NCI-H2029 (cell line): Measurements from ENCODE around the gene METTL3.

ENCODE experiments used
- DNase-seq: peaks from one replicate; lab custom pipeline; 2025; lab: John Stamatoyannopoulos, UW

Gene METTL3

DNA sequence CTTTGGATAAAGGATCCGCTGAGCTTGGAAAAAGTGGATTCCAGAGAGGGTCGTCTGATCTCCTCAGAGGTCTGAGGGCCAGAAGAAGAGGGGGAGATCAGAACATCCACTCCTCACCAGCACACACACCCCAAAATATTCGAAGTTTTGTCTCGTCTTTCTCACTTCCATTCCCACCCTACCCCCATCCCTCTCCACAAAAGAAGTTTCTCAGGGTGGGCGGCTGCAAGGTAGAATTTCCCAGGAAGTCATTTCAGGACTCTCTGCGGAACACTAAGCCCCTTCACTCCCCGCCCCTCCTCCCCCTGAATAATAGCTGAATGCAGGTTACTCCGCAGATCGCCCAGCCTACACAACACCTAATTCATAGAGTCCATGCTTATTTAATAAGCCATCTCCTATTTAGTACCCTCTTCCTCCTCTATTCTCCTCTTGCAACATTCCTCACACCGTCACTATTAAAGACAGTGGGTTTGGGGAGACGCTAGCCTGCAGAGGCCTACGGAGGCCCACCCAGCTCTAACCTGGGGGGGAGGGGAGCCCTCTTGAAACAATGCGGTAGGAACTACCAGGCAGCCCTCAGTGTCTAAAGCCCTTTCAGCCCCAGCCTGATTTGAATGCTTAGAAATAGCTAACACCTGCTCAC is 15.7 kb upstream of the METTL3 start:
- peak; percentile 26 for DNase-seq

DNA sequence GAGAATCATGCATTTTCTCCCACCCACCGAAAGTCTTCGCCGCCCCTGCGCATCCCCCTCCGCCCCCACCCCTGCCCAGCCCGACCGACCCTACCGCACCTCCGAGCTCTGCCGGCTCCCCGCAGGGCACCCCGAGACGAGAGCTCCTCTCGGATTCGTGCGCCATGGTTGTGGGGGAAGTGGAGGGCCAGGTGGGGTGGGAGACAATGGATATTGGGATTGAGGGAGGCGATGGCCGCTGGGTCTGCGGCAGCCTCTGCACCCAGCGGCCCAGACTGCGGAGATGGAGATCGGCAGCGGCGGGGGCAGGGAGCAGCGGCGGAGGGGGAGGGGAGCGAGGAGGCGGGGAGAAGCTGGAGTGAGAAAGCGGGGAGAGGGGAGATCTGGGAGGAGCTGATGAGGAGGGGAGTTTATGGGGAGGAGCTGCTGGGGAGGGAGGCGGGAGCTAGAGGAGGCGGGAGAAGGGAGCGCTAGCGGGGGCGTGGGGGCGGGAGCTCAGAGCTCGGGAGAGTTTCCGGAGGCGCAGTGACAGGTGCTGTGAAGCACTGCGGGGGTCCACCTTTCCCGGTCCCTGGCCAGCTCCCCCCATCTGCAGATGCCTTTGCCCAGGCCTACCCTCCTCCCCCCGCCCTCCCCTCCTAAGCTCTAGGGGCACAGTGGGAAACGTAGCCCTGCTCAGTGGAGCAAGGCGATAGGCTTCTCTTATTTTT is 15.0 kb upstream of the METTL3 start, which contains the start of gene SALL2:
SALL2 (minus strand) TSS at position 385 of the 710 bp plus-strand sequence; CDS start at position 166, 219 bp downstream.
- peak; percentile 77 for DNase-seq

DNA sequence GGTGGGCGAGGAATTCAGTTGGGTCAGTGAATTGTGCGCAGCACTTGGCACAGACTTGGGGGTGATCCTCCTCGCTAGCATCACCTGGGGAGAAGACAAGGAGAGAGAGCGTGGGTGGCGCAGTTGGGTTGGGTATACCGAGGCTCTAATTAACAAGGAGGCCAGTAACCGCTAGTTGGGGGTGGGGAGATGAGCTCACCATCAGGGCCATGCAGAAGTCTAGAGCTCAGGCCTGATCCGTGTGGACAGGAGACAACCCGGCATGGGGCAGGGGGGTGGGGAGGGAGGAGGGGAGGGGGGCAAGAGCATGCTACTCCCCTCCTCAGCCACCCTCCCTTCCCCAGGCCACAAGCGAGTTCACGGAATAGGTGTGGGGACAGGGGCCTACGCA is 14.4 kb upstream of the METTL3 start:
- no peak for DNase-seq

DNA sequence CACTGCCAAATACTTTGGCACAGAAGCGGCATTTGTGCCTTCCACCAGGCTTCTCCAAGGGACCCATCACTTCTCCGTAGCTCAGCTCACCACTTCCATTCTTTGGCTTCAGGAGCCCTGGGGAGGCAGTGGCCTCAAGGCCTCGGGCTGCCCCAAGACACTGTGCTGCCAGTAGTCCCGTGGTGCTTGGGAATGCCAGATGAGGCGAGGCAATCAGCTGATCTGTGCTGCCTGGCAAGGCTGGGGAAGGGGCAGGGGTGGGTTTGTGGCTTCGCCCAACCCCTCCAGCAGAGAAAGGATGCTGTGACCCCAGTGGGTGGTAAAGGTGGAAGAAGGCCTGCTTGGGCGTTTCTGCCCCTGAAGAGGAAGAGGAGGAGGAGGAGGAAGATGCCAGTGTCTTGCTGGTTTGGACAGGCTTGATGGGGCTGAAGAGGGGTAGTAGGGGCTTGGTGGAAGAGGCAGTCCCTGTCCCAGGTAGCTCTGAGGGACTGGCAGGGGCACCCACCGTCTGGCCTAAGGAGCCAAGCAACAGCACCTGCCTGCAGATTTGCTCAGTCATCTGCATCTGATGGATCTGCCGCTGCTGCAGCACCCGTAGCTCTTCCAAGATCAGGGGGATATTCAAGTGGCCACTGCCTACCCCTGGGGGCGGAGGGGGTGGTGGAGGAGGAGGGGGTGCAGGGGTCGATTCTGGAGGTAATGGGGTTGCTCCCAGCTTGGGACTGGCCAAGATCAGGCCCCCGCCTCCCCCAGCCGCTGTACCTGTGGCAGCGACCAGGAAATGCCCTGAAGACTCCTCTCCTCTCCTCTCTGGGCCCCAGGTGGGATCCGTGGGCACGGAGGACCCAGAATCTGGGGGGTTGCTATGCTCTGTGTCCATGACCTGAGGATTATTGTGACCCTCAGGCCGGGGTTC is 13.7 kb upstream of the METTL3 start:
- DNase-seq: no peak

DNA sequence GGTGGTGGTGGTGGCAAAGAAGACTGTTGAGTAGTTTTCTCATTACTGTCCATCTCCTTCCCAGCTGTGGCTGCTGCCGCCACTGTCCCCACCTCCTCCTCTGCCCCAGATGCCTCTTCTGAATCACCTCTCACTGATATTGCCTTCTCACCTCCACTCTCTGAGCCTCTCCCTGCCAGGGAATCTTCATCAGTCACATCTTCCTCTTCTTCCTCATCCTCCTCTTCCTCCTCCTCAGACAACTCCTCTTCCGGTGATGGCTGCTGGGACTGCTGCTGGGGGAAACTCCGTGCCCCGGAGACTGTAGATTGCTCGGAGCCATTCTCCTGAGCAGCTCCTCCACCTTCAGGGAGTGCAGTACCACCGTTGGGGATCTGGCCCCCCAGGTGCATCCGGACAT is 12.1 kb upstream of the METTL3 start:
- no peak for DNase-seq

DNA sequence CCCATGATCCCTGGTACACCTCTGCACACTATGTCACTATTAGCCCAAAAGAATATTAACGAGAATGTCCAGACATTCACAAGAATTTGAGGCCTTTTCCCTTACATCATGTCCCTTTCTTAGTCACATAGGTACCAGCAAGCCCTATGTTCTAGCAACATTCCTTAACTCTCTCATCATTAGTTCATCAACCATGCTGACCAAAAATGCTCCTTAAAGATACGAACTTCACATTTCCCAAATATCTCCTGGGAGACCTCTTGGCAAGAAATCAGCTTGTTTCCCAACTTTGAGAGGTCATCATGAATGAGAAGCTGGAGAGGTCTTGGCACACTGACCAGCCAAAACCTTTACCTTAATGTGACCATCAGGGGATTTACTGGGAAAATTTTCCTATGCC is 10.4 kb upstream of the METTL3 start:
- DNase-seq: no peak

DNA sequence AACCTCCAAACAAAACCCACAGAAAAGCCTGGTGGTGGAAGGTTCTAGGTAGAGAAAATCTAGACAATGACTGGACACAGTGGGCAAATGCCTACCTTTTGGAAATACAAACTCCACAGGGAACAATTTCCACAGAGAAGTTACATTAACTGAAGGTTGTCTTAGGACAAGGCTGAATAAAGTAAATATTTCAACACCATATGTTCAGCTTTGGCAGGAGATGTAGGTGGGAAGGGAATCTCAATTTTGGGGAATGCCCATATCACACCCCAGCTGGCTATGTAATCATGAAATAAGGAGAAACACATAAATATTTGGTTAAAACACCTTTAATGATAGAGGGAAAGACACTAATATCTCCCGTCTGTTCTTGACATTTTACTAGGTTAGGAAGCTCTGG is 9.6 kb upstream of the METTL3 start:
- DNase-seq: no peak

DNA sequence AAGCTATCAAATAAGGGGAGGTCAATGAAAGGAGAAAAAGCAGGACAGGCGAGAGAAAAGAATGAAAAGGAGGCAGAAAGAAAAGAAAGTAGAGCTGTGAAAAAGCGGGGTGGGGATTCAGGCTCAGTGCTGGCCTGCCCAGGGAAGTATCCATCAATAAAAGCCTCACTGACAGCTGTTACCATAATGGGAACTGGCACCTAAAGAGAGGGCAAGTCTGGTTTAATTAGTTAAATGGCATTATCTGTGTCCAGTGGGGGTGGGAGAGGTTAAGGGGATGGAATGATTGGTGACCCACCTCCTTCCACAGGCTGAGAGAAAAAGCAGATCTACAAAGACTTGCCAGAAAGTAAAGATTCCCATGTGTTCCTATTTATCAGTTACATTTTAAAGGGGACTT is 7.6 kb upstream of the METTL3 start:
- no peak for DNase-seq

DNA sequence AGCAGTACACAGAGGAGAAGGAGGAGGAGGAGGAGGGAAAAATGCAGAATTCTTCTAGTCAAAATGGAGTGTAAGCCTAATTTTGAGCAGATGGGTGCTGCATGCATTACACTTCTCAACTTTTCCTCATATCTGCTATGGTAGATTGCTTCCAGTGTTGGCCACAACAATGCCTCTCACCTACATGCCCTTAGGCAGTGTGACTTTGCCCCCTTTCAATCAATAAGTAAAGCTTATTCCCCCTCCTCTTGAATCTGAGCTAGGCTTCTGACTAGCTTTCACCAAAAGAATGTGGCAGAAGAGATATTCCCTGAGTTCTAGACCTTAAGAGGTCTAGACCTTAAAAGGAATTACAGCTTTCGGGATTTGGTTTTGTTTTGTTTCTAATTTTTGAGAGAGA is 3.2 kb upstream of the METTL3 start:
- DNase-seq: no peak

DNA sequence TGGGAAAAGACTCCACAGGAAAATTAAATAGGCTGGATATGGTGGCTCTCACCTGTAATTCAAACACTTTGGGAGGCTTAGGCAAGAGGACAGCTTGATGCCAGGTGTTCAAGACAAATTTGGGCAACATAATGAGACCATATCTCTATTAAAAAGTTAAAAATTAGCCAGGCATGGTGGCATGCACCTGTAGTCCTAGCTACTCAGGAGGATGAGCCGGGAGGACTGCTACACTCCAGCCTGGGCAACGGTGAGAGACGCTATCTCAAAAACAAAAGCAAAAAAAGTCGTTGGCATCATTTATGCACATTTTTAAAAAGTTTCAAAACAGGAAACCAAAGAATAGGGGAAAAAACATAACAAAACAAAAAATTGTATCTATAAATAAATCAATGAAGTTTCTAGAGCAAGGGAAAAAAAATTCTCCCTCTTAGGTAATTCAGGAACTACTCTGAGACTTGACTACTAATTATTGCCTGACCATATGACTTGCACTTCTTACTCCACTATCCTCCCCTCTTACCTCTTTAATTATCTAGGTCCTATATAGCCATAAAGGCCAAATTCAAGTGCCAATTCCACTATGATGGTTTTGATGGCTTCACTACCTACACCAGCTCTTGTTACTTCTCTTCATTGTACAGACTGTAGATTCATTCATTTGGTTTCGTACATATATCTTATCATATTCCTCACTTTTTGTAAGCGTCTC is 1.6 kb downstream of the METTL3 start:
- DNase-seq: no peak

DNA sequence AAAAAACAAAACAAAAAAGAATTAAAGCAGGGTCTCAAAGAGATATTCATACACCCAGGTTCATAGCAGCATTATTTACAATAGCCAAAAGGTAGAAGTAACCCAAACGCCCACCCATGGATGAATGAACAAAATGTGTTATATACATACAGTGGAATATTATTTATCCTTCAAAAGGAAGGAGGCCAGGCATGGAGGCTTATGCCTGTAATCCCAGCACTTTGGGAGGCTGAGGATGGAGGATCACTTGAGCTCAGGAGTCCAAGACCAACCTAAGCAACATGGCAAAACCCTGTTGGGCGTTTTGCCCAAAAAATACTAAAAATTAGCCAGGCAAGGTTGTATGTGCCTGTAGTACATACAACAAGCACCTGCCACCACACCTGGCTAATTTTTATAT is 4.6 kb downstream of the METTL3 start:
- no peak for DNase-seq

DNA sequence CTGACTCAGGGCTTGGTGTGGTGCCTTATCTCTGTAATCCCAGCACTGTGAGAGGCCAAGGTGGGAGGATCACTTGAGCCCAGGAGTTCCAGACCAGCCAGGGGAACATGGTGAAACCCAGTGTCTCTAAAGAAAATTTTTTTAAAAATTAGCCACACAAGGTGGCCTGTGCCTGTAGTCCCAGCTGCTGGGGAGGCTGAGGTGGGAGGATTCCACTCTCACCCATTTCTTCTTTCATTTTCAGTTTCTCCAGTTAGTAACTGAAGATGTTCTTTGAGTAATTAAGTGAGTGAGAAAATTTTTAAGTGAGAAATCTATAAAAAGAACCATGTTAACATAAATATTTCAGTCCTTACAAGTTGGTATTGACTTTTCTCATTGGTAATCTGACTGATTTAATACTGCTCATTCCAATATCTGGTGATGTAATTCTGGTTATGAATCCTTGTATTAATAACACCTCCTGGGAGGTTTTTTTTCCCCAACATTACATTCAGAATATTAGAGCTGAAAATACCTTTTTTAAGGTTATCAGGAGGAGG is 6.1 kb downstream of the METTL3 start:
- no peak for DNase-seq

DNA sequence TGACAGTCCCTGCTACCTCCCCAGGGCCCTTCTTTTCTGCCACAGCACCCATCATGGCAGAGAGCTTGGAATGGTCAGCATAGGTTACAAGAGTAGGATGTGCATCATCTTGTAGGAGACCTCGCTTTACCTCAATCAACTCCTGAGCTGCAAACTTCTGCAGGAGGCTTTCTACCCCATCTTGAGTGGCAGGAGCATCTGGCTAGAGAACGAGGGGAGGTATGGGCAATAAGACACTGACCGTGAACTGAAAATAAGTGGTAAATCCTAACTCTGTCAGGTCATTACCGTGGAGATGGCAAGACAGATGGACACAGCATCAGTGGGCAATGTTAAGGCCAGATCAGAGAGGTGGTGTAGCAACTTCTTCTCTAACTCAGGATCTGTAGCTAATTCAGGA is 7.8 kb downstream of the METTL3 start:
- DNase-seq: no peak

DNA sequence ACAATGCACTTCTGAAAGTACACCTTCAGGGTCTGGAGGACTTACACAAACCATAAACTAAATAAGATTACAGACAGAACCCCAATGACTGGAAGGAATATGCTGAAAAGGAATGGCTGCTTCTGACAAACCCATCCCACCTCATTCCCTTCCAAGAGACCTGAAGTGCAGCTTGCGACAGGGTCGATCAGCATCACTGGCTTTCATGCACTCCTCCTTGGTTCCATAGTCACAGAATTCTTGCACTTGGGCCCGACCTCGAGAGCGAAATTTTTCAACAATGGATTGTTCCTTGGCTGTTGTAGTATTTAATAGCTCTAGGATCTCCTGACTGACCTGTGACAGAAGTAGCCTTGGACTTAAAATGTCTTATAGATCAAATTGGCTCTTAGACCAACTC is 9.6 kb downstream of the METTL3 start:
- no peak for DNase-seq

DNA sequence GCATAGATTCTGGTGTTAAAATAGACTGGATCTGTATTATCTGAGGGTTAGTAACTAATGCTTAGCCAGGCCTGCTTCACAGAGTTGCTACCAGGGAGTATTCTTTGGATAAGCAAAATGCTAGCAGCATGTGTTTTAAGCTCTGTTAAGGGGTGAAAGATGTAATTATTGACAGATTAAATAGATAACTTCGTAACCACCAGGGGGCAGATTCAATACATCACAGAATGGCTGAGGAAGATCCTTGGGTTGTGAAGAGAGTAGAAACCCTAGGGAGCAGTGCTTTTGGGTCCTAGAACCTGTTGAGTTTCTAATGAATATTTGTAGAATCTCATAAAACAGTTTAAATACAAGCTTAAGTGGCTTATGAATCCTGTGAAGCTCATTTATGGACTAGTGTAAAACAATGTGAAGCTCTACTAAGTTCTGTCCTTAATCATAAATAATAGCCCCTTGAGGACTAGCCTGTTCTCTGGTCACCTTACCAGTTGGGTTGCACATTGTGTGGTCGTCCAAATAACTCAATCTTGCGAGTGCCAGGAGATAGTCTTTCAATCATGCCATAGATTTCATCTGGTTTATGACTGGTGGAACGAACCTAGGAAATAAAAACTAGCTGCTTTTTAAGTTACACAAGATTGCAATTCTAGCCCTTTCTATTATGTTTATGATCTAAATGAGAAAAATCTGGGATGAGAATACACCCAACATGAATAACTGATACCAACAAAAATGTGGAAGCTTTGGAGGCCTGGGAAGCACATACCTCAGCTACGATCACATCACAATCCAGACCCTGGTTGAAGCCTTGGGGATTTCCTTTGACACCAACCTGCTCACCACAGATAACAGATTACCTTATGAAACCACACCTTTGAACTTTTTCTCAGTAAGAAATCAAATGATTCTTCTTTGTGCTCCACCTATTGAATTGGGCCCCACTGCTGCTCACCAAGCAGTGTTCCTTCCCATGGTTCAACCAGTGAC is 12.3 kb downstream of the METTL3 start:
- DNase-seq: peak; percentile 50

DNA sequence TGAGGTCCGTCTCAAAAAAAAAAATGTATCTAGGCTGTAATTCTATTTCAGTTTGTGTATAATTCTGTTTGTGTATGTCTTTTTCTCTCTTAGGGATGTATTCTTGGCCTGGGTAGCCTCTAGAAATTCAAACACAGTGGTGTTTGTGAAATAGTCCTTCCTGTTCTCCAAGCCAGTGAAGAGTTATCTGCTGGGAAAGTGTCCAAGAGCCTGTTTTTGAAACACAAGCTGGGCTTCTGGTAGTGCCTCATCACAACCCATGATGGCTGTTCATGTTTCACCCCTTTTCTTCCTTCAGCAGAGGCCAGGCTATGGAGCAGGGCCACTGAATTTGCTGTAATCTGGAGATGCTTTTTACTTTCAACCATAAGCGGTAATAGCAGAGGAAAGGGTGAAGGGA is 14.7 kb downstream of the METTL3 start:
- DNase-seq: no peak

DNA sequence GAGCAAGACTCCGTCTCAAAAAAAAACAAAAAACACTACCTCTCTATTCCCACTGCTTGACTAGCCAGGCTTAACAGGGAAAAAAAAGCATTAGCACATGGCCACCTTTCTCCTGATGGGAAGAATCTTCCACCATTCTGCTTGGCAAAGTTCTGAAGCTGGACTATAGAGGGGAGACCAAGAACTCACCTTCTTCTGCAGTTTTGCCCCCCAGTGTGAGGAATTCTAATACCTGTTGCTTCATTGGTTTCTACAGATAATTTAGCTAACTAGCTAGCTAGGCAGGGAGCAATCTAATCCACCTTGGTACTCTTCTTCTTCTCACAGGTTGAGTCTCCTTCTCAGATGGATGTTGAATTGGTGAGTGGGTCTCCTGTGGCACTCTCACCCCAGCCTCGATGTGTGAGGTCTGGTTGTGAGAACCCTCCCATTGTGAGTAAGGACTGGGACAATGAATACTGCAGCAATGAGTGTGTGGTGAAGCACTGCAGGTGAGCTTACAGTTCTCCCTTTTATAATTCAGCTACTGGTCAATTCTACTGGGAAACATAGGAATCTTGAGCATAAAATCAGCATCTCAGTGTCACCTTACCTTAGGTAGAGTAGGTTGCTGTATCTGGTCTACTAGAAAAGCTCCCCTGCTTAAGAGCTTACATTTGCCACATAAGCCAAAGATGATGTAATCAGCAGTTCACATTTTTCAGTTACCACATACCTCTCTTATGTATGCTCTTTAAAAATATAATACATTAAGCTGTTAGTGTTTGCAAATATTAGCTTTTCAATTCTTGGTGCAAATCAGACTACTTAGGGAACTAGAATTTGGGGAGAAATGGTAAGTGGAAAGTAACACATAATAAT is 16.0 kb downstream of the METTL3 start:
- no peak for DNase-seq

DNA sequence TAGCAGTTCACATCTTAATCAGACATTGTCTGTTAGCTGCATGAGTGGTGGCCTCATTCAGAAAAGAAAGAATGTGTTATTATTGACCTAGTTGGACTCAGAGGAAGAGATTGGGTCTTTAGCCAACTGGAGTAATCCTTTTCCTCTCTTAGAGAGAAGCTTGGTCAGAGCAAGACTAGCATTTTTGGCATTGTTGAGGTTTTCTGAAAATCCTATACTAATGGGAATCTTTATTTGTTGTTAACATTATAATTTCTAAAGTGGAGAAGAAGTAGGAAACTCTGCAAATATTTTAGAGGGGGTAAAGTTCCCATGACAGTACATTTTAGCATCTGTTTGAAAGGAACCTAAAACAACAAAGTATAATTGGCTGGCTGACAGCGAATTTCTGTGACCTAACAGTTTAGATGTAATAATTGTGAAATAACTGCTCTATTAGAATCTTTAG is 24.5 kb downstream of the METTL3 start:
- DNase-seq: no peak

DNA sequence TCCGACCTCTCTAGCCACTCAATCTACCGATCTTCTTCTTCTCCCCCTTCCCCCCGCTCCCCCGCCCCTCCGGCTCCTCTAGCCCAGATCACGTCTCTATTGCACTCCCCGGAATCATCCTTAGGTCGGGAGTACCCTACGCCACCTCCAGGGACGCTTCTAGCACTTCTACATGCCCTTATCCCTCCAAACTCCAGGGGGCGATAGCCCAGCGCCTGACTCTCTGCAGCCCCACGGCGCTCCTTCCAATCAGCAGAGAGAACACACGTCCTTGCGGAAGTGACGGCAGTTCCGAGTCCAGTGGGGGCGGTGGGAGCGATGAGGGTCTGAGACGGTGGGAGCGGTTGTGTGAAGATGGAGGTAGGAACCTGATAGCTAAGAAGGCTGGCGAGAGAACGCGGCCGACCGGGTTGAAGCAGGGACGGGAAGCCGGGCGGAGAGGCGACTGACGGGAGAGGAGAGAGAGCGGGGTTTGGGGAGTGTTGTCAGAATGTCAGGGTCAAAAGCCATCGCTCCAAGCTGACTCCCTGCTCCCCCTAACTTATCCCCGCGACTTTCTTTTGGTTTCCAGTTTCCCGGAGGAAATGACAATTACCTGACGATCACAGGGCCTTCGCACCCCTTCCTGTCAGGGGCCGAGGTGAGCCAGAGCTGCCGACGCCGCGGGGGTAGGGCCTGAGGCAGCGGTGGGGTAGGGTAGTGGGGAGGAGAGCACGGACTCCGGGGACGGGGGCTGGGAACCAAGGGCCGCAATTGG is 34.0 kb downstream of the METTL3 start, which contains the start of the genes RAB2B and TOX4:
RAB2B (minus strand) TSS at position 35 of the 757 bp plus-strand sequence. CDS start 87 bp downstream, outside the sequence.
TOX4 (plus strand) TSS at position 271 of the 757 bp plus-strand sequence; CDS start at position 355, 84 bp downstream.
- peak; percentile 98 for DNase-seq
